Measurements from ENCODE around the gene KRTAP21-2.

DNA sequence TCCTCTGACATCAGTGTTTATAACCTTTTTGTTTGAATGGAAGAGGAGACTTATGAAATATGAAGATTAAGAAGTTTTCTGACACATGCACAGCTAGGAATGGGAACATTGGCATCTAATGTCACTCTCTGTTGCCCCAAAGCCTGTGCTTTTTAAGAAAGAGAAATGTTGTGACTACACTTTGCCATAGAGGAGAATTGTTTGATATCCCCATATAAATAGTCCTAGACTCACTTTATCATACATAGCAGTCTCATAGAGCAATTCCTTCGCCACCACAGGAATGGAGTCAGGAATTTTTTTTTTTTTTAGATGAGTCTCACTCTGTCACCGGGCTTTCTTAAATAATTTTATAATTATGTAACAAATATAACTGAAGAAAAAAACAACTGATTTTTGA is 30.0 kb downstream of the KRTAP21-2 start:
- no peak for TF ChIP-seq CEBPB (IDR thresholded peaks at IDR 0.05)
- TF ChIP-seq TEAD4 (IDR thresholded peaks at IDR 0.05) = no peak
- TF ChIP-seq REST (IDR thresholded peaks at IDR 0.05; ENCODE audit: low read depth) = no peak
- TF ChIP-seq, protein P1, sequence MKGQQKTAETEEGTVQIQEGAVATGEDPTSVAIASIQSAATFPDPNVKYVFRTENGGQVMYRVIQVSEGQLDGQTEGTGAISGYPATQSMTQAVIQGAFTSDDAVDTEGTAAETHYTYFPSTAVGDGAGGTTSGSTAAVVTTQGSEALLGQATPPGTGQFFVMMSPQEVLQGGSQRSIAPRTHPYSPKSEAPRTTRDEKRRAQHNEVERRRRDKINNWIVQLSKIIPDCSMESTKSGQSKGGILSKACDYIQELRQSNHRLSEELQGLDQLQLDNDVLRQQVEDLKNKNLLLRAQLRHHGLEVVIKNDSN (IDR thresholded peaks at IDR 0.05) = no peak
- TF ChIP-seq YY1 (IDR thresholded peaks at IDR 0.05; ENCODE audit: low read depth) = no peak
- TF ChIP-seq EP300 (IDR thresholded peaks at IDR 0.05; ENCODE audit: borderline replicate concordance) = no peak
- no peak for TF ChIP-seq RAD21 (IDR thresholded peaks at IDR 0.05; ENCODE audit: low read depth)
- TF ChIP-seq MAX (IDR thresholded peaks at IDR 0.05) = no peak
- TF ChIP-seq EGR1 (IDR thresholded peaks at IDR 0.05) = no peak
- TF ChIP-seq TCF12 (IDR thresholded peaks at IDR 0.05; ENCODE audit: low read depth) = no peak
- TF ChIP-seq FOXM1 (IDR thresholded peaks at IDR 0.05; ENCODE audit: borderline replicate concordance, low read depth) = no peak
- TF ChIP-seq TAF1 (IDR thresholded peaks at IDR 0.05; ENCODE audit: low read depth) = no peak

Measured in Ishikawa (cell line).